Ascending aorta (tissue), 2 donors: ENCODE measurements around the gene ZMPSTE24. TPM values are rescaled to one million over a fixed set of nuclear protein-coding genes. Genes with fewer than 3 reads are reported as not detected.
A peak's percentile ranks its signal among the peaks of the same experiment; 100 is the strongest.

Experiments
- DNase-seq, 2 donors: peaks; one replicate each; pipeline ENCODE4 v3.0.0-alpha.2; 2019; ENCODE audit warnings: low spot score in 2 of 2
- H3K27ac ChIP-seq, 2 donors: fragments of 200-600 bp; sonication (generic); one replicate each; pipeline ENCODE4 v1.5.1; 2016 to 2017; ENCODE audit warnings: mild to moderate bottlenecking in 1 of 2
- H3K27me3 ChIP-seq: fragments of 200-600 bp; sonication (generic); one replicate; pipeline ENCODE4 v1.5.1; 2017
- H3K36me3 ChIP-seq, 2 donors: fragments of 200-600 bp; sonication (generic); one replicate each; pipeline ENCODE4 v1.5.1; 2016
- H3K4me1 ChIP-seq, 2 donors: fragments of 200-600 bp; sonication (generic); one replicate each; pipeline ENCODE4 v1.5.1; 2016 to 2017; ENCODE audit warnings: mild to moderate bottlenecking in 1 of 2
- H3K4me3 ChIP-seq, 2 donors: fragments of 200-600 bp; sonication (generic); one replicate each; pipeline ENCODE4 v1.5.1; 2016 to 2017; ENCODE audit warnings: mild to moderate bottlenecking in 1 of 2
- H3K9me3 ChIP-seq, 2 donors: fragments of 200-600 bp; sonication (generic); one replicate each; pipeline ENCODE4 v1.5.1; 2016
- intact Hi-C: fragments of 100-400 bp; cut with DNase I; formaldehyde crosslinking; loops from one replicate; pipeline ENCODE4 v1.15.1; 2023
- total RNA-seq: library from RNA; depleted of rRNA; stranded (reverse); fragments of >200 nt; gene quantifications from one replicate; pipeline ENCODE4 v1.1.0, GENCODE V29; 2016
- TF ChIP-seq, protein P1 (sequence below), 3 experiments: fragments of 200-600 bp in 2 of 3; fragments of 450-650 bp in 1 of 3; sonication (generic) in 2 of 3; IDR thresholded peaks; one replicate each; pipeline ENCODE4 v1.5.1; 2016 to 2019; ENCODE audit warnings: antibody characterized with exemption in 3 of 3, mild to moderate bottlenecking in 1 of 3, moderate library complexity in 1 of 3

Gene ZMPSTE24
- total RNA-seq, 1 donor from 2014 or later, result 61.8 TPM

- no peaks in the 10 kb centered on the region for H3K27me3 ChIP-seq
- H3K4me1 ChIP-seq, result peaks cover 0 to 5% of the 10 kb centered on the region in 2 donors
- no peak for DNase-seq
- TF ChIP-seq, protein P1, sequence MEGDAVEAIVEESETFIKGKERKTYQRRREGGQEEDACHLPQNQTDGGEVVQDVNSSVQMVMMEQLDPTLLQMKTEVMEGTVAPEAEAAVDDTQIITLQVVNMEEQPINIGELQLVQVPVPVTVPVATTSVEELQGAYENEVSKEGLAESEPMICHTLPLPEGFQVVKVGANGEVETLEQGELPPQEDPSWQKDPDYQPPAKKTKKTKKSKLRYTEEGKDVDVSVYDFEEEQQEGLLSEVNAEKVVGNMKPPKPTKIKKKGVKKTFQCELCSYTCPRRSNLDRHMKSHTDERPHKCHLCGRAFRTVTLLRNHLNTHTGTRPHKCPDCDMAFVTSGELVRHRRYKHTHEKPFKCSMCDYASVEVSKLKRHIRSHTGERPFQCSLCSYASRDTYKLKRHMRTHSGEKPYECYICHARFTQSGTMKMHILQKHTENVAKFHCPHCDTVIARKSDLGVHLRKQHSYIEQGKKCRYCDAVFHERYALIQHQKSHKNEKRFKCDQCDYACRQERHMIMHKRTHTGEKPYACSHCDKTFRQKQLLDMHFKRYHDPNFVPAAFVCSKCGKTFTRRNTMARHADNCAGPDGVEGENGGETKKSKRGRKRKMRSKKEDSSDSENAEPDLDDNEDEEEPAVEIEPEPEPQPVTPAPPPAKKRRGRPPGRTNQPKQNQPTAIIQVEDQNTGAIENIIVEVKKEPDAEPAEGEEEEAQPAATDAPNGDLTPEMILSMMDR (IDR thresholded peaks at IDR 0.05), result no peak
- H3K27ac ChIP-seq, result no peak overlapping the region
- no peaks in the 10 kb centered on the region for H3K36me3 ChIP-seq
- intact Hi-C loops, result no loop called here
- no peaks in the 10 kb centered on the region for H3K9me3 ChIP-seq
- no peak overlapping the region for H3K4me3 ChIP-seq
These were observed 6.6 kb upstream of the ZMPSTE24 start for GRCh38 chr1:40251456-40251855.

DNA sequence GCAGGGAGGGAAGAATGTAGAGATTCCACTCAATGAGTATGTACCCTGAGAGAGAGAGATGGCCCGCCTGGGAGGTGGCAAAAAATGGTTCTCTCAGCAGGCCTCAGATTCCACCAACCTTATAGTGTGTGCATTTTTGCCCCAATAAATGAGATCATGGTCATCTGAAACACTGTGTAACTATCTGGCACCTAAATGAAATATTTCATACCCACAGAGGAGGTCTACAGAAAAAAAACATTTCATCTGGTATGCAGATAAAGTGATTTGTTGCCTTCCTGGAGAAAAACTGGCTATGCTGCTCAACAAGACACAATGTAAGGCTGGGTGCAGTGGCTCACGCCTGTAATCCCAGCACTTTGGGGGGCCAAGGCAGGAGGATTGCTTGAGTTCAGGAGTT is 5.4 kb upstream of the ZMPSTE24 start:
- DNase-seq, result no peak
- Histone ChIP-seq H3K27me3 (no peaks in the 10 kb centered on the region), H3K4me3 (no peak overlapping the region), H3K9me3 (no peaks in the 10 kb centered on the region), H3K4me1 (peaks cover 0 to 9% of the 10 kb centered on the region in 2 donors), H3K36me3 (no peaks in the 10 kb centered on the region), H3K27ac (no peak overlapping the region)
- intact Hi-C loops, result no loop called here
- TF ChIP-seq, protein P1 (IDR thresholded peaks at IDR 0.05), result no peak

DNA sequence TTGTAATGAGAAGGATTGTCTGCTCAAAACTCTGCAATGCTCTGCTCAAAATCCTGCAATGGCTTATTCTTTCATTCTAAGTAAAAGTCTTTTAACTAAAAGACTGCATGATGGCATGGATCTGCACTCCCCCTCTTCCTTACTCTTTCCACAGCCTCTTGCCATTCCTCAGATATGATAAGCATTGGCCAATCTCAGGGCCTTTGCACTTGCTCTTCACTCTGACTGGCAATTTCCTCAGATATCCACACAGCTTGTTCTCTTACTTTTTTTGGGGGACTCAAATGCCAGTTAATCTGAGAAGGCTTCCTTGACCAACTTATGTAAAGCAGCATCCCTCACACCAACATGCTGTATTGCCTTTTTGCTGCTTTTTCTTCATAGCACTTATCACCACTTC is 2.8 kb upstream of the ZMPSTE24 start:
- Histone ChIP-seq H3K4me3 (no peak overlapping the region), H3K9me3 (no peaks in the 10 kb centered on the region), H3K4me1 (peaks cover 3 to 19% of the 10 kb centered on the region in 2 donors), H3K27ac (no peak overlapping the region), H3K27me3 (no peaks in the 10 kb centered on the region), H3K36me3 (no peaks in the 10 kb centered on the region)
- TF ChIP-seq, protein P1 (IDR thresholded peaks at IDR 0.05), result no peak
- intact Hi-C loops, result no loop called here
- DNase-seq, result no peak

DNA sequence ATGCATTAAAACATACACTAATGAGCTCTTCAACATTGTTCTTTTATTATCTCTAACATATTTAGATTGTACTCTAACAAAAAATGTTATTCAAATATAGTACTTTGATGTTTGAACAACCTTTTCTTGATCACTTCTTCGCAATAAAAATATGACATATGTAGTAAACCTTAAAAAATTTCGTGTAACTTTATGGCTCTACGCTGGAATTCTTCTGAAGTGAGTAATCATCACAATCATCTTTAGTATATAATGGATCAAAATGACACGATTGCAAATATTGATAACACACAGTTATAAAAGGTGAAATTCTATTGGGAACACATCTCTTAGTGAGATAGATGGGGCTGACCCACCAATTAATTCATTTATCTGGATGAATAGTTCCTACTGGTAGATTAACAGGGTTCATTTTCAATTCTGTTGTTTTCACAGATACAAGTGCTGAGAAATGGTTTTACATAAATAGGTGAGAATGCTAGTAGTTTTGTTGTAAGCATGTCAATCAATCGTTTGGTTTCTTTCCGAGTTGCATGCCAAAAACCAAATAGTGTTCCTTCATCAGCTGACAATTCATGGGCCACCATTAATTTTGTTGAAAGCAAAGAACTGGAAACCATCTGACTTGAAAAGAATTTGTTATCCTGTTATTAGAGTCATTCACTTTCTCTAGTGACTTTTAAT is 1.5 kb upstream of the ZMPSTE24 start:
- Histone ChIP-seq H3K4me3 (peak overlapping the region; percentile 84), H3K36me3 (peaks cover 6 to 11% of the 10 kb centered on the region in 2 donors), H3K27ac (peak overlapping the region; percentile 90 to 98), H3K27me3 (no peaks in the 10 kb centered on the region), H3K4me1 (peaks cover 4 to 26% of the 10 kb centered on the region in 2 donors), H3K9me3 (no peaks in the 10 kb centered on the region)
- DNase-seq, result no peak
- intact Hi-C loops, result loop anchor here (1.0 to 2.0 kb wide), 2 partner anchors 58 to 95 kb away; partner anchors contain the start of gene RLF
- TF ChIP-seq, protein P1 (IDR thresholded peaks at IDR 0.05), result no peak

DNA sequence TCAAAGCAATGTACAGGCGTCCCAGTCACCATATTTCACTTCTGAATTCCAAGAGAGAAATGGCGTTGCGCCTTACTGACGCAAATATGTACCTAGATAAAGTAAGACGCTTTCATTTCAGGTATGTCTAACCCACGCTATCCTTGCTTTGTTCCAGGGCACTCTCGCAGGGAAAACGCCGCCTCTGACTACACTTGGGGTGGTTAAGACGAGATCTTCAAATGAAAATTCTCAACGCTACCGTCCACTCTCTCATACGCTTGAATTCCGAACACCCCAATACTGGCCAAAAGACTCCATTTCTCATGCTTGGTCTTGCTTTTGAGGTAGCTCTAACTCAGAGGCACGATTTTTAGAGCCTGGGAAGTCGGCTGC is 736 bp upstream of the ZMPSTE24 start:
- H3K4me1 ChIP-seq, result peaks cover 8 to 31% of the 10 kb centered on the region in 2 donors
- H3K27me3 ChIP-seq, result no peaks in the 10 kb centered on the region
- peak overlapping the region; percentile 90 to 98 for H3K27ac ChIP-seq
- intact Hi-C loops, result loop anchor here (1.0 to 2.0 kb wide), 2 partner anchors 58 to 96 kb away; partner anchors contain the start of gene RLF
- TF ChIP-seq, protein P1 (IDR thresholded peaks at IDR 0.05), result no peak
- peak overlapping the region; percentile 84 for H3K4me3 ChIP-seq
- peaks cover 11 to 19% of the 10 kb centered on the region in 2 donors for H3K36me3 ChIP-seq
- H3K9me3 ChIP-seq, result no peaks in the 10 kb centered on the region
- DNase-seq, result no peak
